Neural progenitor cell (in vitro differentiated cells): ENCODE results near the gene CHST9. TPM values are rescaled to one million over a fixed set of nuclear protein-coding genes. Genes with fewer than 3 reads are reported as not detected.

ENCODE experiments used
- DNase-seq: peaks from one replicate; pipeline ENCODE4 v3.0.0-alpha.2; 2016; ENCODE audit warnings: low spot score
- H2AFZ ChIP-seq: fragments of 200-600 bp; sonication (generic); replicated peaks from 2 replicates; pipeline ENCODE4 v1.6.1; 2016; ENCODE audit warnings: antibody characterized with exemption
- H3F3A ChIP-seq: fragments of 200-600 bp; sonication (generic); 2 replicates; pipeline ENCODE4 v1.6.1; 2016; ENCODE audit warnings: antibody characterized with exemption, low read depth
- H3K27ac ChIP-seq: fragments of 200-600 bp; sonication (generic); 2 replicates; pipeline ENCODE4 v1.5.1; 2016; ENCODE audit warnings: mild to moderate bottlenecking
- H3K27me3 ChIP-seq: fragments of 200-600 bp; sonication (generic); 2 replicates; pipeline ENCODE4 v1.6.1; 2016; ENCODE audit warnings: mild to moderate bottlenecking, moderate library complexity
- H3K36me3 ChIP-seq: fragments of 200-600 bp; sonication (generic); 2 replicates; pipeline ENCODE4 v1.5.1; 2016
- H3K4me1 ChIP-seq: fragments of 200-600 bp; sonication (generic); 2 replicates; pipeline ENCODE4 v1.6.1; 2016; ENCODE audit warnings: mixed run types
- H3K4me2 ChIP-seq: fragments of 200-600 bp; sonication (generic); 2 replicates; pipeline ENCODE4 v1.6.1; 2016
- H3K4me3 ChIP-seq: fragments of 200-600 bp; sonication (generic); 2 replicates; pipeline ENCODE4 v1.5.1; 2016
- H3K79me2 ChIP-seq: fragments of 200-600 bp; sonication (generic); 2 replicates; pipeline ENCODE4 v1.6.1; 2016; ENCODE audit warnings: low read depth
- H3K9ac ChIP-seq: fragments of 200-600 bp; sonication (generic); 2 replicates; pipeline ENCODE4 v1.6.1; 2016
- H3K9me3 ChIP-seq: fragments of 200-600 bp; sonication (generic); 2 replicates; pipeline ENCODE4 v1.5.1; 2016; ENCODE audit warnings: low read depth
- H4K20me1 ChIP-seq: fragments of 200-600 bp; sonication (generic); 2 replicates; pipeline ENCODE4 v1.6.1; 2016; ENCODE audit warnings: low read depth
- H3K27ac Mint-ChIP-seq: 3 replicates; pipeline ENCODE4 v1.8.0; 2021; ENCODE audit warnings: mixed read lengths
- H3K27me3 Mint-ChIP-seq: 2 replicates; pipeline ENCODE4 v1.8.0; 2022; ENCODE audit warnings: low read depth, mild to moderate bottlenecking, inconsistent platforms, moderate library complexity, mixed read lengths; ENCODE audit not compliant: insufficient read depth
- H3K36me3 Mint-ChIP-seq: 3 replicates; pipeline ENCODE4 v1.8.0; 2021; ENCODE audit warnings: mixed read lengths
- H3K4me1 Mint-ChIP-seq: 3 replicates; pipeline ENCODE4 v1.8.0; 2021; ENCODE audit warnings: mixed read lengths
- H3K4me3 Mint-ChIP-seq: 3 replicates; pipeline ENCODE4 v1.8.0; 2021; ENCODE audit warnings: mild to moderate bottlenecking, moderate library complexity, mixed read lengths
- H3K9me3 Mint-ChIP-seq: 3 replicates; pipeline ENCODE4 v1.8.0; 2020; ENCODE audit warnings: mixed read lengths
- EZH2 ChIP-seq: fragments of 200-600 bp; sonication (generic); IDR thresholded peaks from 2 replicates; pipeline ENCODE4 v1.6.1; 2017; ENCODE audit warnings: antibody characterized with exemption, mild to moderate bottlenecking, moderate library complexity
- EZH2phosphoT487 ChIP-seq: fragments of 200-600 bp; sonication (generic); IDR thresholded peaks from 2 replicates; pipeline ENCODE4 v1.6.1; 2017; ENCODE audit warnings: antibody characterized with exemption
- total RNA-seq: library from RNA; depleted of rRNA; stranded (reverse); fragments of >200 nt; gene quantifications from 2 replicates; pipeline ENCODE4 v1.2.3, GENCODE V29; 2015; ENCODE audit warnings: low replicate concordance
- TF ChIP-seq, protein P1 (sequence below): fragments of 200-600 bp; sonication (generic); IDR thresholded peaks from 2 replicates; pipeline ENCODE4 v1.5.1; 2017; ENCODE audit warnings: antibody characterized with exemption, mild to moderate bottlenecking

Gene CHST9
- total RNA-seq, 1 donor from 2014 or later, result 1.3 TPM

DNA sequence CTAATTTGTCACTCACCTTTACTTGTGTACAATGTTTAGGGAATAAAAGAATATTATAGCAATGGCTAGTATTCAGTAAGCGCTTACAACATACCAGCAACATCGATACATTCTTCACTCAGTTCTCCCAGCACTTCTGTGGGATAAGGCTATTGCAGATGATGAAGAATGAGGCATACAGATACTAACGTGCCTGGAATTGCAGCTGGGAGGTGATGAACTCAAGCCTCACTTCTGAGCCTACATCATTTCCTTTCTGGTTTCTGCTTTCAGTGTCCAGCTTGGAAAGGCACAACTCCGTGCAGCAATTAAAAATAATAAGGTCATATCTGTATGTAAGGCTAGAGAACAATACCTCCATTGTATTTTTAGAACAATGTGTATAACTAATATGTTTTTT, 224.2 kb downstream of the CHST9 start:
- Mint-ChIP-seq H3K4me3 (no peak overlapping the region), H3K36me3 (no peaks in the 10 kb centered on the region), H3K4me1 (peaks cover 18% of the 10 kb centered on the region)

DNA sequence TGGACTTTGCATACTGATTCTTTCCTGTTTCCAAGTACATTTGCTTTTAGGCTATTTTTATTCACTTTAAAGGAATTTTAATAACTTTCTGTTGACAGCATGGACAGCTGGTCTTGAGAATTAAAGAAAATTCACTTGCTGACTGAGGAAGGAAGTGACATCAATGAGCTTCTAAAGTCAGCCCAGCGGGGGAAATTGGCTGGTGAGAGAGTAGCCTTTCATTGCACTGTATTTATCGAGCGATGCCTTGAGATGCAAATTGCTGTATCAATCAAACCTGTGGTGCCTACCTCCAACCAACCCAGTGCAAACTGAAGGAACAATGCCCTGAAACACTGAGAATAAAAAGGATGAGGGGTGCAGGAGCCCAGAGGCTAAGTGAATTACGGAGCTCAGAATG, 228.2 kb downstream of the CHST9 start:
- Mint-ChIP-seq H3K27ac (no peak overlapping the region), H3K9me3 (peaks cover 10% of the 10 kb centered on the region), H3K4me3 (no peak overlapping the region), H3K27me3 (no peaks in the 10 kb centered on the region), H3K36me3 (no peaks in the 10 kb centered on the region), H3K4me1 (peaks cover 14% of the 10 kb centered on the region)
- H3K4me2 ChIP-seq, result peak overlapping the region; percentile 71
- TF ChIP-seq EZH2phosphoT487 (no peak), EZH2 (no peak)
- TF ChIP-seq, protein P1, sequence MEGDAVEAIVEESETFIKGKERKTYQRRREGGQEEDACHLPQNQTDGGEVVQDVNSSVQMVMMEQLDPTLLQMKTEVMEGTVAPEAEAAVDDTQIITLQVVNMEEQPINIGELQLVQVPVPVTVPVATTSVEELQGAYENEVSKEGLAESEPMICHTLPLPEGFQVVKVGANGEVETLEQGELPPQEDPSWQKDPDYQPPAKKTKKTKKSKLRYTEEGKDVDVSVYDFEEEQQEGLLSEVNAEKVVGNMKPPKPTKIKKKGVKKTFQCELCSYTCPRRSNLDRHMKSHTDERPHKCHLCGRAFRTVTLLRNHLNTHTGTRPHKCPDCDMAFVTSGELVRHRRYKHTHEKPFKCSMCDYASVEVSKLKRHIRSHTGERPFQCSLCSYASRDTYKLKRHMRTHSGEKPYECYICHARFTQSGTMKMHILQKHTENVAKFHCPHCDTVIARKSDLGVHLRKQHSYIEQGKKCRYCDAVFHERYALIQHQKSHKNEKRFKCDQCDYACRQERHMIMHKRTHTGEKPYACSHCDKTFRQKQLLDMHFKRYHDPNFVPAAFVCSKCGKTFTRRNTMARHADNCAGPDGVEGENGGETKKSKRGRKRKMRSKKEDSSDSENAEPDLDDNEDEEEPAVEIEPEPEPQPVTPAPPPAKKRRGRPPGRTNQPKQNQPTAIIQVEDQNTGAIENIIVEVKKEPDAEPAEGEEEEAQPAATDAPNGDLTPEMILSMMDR, result no peak
- no peak overlapping the region for H3K9ac ChIP-seq
- no peaks in the 10 kb centered on the region for H3K27me3 ChIP-seq
- no peaks in the 10 kb centered on the region for H3K79me2 ChIP-seq
- peak overlapping the region; percentile 84 for H3K27ac ChIP-seq
- H4K20me1 ChIP-seq, result no peaks in the 10 kb centered on the region
- no peaks in the 10 kb centered on the region for H3K9me3 ChIP-seq
- H3K36me3 ChIP-seq, result no peaks in the 10 kb centered on the region
- H3K4me1 ChIP-seq, result peaks cover 15% of the 10 kb centered on the region
- H2AFZ ChIP-seq, result peak overlapping the region; percentile 46
- peak overlapping the region; percentile 11 for H3K4me3 ChIP-seq
- DNase-seq, result peak; percentile 85
- H3F3A ChIP-seq, result peaks cover 13% of the 10 kb centered on the region

More for the DNA sequence above, 224.2 kb downstream of the CHST9 start:
- H4K20me1 ChIP-seq, result no peaks in the 10 kb centered on the region
- peaks cover 15% of the 10 kb centered on the region for H3K4me1 ChIP-seq
- H3K9ac ChIP-seq, result no peak overlapping the region
- H3K27ac Mint-ChIP-seq, result no peak overlapping the region
- no peak overlapping the region for H2AFZ ChIP-seq
- no peaks in the 10 kb centered on the region for H3K27me3 Mint-ChIP-seq
- no peak overlapping the region for H3K4me2 ChIP-seq
- peaks cover 13% of the 10 kb centered on the region for H3F3A ChIP-seq
- H3K27me3 ChIP-seq, result no peaks in the 10 kb centered on the region
- H3K4me3 ChIP-seq, result no peak overlapping the region
- H3K79me2 ChIP-seq, result no peaks in the 10 kb centered on the region
- H3K36me3 ChIP-seq, result no peaks in the 10 kb centered on the region
- no peak for DNase-seq
- TF ChIP-seq EZH2, result no peak
- TF ChIP-seq EZH2phosphoT487, result no peak
- TF ChIP-seq, protein P1, result no peak
- peaks cover 9% of the 10 kb centered on the region for H3K9me3 Mint-ChIP-seq
- no peaks in the 10 kb centered on the region for H3K9me3 ChIP-seq
- H3K27ac ChIP-seq, result no peak overlapping the region

DNA sequence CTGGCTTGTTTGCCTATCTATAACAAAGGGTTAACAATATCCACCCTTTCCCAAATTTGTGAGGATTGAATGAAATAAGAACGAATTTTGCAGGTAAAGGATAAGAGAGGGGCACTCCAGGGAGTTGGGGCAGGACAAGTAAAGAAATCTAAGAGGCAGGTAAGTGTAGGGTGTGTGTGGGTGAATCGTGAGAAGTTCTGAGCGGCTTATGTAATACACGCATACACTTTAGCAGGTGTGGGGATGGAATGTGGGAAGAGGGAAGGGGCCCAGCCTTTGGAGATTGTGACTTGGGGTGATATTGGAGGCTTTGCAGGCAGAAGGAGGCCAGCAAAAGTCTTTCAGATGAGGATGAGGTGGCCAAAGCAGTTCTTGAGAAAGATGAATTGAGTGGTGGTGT, 236.4 kb downstream of the CHST9 start:
- H3K9me3 ChIP-seq, result no peaks in the 10 kb centered on the region
- no peaks in the 10 kb centered on the region for H3K79me2 ChIP-seq
- Mint-ChIP-seq H3K9me3 (peaks cover 6% of the 10 kb centered on the region), H3K4me1 (peaks cover 4% of the 10 kb centered on the region), H3K27me3 (no peaks in the 10 kb centered on the region), H3K27ac (no peak overlapping the region), H3K36me3 (no peaks in the 10 kb centered on the region), H3K4me3 (no peak overlapping the region)
- TF ChIP-seq, protein P1, result no peak
- TF ChIP-seq EZH2 (no peak), EZH2phosphoT487 (no peak)
- no peaks in the 10 kb centered on the region for H3K27me3 ChIP-seq
- no peak overlapping the region for H3K4me2 ChIP-seq
- DNase-seq, result no peak
- H3K36me3 ChIP-seq, result no peaks in the 10 kb centered on the region
- H3F3A ChIP-seq, result no peaks in the 10 kb centered on the region
- H3K9ac ChIP-seq, result no peak overlapping the region
- no peak overlapping the region for H3K27ac ChIP-seq
- no peaks in the 10 kb centered on the region for H4K20me1 ChIP-seq
- no peak overlapping the region for H3K4me3 ChIP-seq
- no peak overlapping the region for H2AFZ ChIP-seq
- H3K4me1 ChIP-seq, result no peaks in the 10 kb centered on the region
